CD4-positive, alpha-beta T cell treated with Interleukin-15 for 1 hour (primary cell): Measurements from ENCODE around the gene NDUFV3.
"Not testable (repeated sequence)": the region's sequence is repeated elsewhere in the genome, so short reads cannot be mapped to it uniquely, and the experiment has no call there.

Source experiments
- DNase-seq: peaks from one replicate; pipeline ENCODE4 v3.0.0-alpha.2; 2020

NDUFV3 gene

DNA sequence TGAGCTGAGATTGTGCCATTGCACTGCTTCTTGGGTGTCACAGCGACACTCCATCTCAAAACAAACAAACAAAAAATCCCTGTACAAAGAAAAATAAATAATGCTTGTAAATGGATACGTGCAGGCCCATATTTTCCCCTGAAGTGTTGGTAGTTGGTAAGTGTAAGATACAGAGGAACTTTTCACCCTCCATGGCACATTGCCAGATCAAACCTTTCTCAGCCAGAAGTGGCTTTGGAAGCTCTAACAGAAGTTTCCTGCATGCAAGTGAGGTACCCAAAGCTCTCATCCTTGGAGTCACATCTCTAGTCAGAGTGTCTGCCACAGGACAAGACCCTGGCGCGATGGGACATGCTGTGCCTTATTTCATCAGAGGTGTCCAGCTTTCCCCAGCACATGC lies 7.3 kb downstream of the NDUFV3 start:
- DNase-seq = no peak

DNA sequence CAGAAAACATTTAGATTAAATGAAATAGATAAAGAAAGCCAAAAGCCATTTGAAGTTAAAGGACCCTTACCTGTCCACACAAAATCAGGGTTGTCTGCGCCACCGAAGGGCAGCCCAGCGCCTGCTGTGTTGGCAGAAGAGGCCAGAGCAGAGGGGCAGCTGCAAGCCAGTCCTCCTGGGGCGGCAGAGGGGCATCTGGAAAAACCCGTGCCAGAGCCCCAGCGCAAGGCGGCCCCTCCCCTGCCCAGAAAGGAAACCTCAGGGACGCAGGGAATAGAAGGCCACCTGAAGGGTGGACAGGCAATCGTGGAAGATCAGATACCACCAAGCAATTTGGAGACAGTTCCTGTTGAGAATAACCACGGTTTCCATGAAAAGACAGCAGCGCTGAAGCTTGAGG lies 10.7 kb downstream of the NDUFV3 start:
- DNase-seq = no peak

DNA sequence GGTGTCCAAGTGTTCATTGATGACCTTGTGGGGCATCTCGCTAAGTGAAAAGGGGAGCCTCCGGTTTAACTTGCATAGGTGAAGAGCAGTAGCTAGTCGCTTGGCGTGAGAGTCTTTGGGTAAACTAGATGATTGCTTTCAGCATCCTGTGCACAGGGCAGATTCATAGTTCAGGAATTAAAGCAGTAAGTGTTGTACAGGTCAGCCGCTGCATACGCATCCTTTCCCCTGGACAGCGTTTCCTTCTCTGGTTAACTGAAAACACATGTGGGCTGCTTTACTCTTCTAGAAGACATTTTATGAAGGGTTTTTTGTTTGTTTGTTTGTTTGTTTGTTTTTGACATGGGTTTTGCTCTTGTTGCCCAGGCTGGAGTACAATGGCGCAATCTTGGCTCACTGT lies 12.1 kb downstream of the NDUFV3 start:
- DNase-seq = no peak

DNA sequence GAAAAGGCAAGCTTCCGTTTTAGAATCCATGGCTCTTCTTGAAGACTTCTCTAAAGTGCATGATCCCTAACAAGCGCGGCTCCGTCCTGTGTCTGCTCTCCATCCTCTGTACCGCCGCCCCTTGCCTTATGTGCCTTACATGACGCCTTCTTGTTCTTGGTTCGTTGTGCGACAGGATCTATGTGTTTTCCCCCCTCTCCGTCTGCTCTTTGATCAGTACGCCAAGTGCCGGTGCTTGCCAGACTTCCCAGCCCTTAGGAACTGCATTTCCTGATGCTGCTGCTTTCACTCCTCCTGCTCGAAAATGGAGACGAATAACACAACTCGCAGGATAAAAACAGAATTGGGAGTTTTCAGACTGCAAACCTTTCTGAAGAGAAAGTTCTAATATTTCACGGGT lies 13.1 kb downstream of the NDUFV3 start:
- no peak for DNase-seq

DNA sequence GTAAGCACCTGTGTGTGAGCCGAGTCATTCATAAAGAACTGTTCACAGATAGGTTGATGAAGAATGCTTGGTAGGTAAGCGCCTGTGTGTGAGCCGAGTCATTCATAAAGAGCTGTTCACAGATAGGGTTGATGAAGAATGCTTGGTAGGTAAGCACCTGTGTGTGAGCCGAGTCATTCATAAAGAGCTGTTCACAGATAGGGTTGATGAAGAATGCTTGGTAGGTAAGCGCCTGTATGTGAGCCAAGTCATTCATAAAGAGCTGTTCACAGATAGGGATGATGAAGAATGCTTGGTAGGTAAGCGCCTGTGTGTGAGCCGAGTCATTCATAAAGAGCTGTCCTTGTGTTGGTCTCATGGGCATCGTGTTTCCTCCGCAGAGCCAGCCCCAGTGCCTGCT lies 15.4 kb downstream of the NDUFV3 start:
- not testable (repeated sequence) for DNase-seq

DNA sequence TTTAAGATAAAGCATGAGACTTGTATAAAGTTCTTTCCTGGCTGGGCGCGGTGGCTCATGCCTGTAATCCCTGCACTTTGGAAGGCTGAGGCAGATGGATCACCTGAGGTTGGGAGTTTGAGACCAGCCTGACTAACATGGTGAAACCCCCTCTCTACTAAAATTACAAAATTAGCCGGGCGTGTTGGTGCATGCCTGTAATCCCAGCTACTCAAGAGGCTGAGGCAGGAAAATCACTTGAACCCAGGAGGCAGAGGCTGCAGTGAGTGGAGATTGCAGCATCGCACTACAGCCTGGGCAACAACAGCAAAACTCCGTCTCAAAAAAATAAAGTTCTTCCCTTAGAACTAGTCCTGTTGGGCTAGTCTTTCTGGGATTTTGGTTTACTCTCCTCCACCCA lies 18.8 kb downstream of the NDUFV3 start:
- not testable (repeated sequence) for DNase-seq

DNA sequence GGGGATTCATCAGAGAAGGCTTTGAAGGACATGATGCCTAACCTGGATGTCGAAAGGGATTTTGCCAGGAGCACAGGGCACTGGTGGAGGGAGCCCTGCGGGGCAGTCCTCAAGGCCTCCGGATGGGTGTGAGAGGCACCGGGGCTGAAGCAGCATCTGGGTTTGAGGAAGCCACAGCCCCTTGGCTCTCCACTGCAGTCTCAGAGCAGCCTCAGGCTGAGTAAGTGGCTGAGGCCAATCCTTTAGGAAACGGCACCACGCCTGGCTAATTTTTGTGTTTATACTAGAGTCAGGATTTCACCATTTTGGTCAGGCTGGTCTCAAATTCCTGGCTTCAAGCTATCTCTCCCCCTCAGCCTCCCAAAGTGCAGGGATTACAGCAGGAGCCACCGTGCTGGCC lies 20.4 kb downstream of the NDUFV3 start:
- DNase-seq = no peak

DNA sequence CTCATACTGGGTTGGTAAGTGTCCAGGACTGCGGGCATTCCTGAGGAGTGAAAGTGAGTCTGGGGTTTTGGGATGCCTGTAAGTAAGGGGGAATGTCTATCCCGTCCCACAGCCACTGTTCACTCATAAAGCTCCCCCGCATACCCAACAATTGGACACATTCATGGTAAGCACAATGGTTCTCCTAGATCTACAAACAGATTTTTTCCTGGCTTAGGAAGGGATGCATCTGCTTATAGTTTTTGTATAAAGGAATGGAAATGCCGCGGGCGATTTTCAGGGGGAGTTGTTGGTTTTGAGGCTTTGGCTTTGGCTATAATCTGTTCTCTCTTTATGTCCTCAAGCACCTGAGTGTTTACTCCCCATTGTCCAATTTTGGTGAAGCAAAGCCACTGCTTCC lies 25.2 kb downstream of the NDUFV3 start:
- no peak for DNase-seq

DNA sequence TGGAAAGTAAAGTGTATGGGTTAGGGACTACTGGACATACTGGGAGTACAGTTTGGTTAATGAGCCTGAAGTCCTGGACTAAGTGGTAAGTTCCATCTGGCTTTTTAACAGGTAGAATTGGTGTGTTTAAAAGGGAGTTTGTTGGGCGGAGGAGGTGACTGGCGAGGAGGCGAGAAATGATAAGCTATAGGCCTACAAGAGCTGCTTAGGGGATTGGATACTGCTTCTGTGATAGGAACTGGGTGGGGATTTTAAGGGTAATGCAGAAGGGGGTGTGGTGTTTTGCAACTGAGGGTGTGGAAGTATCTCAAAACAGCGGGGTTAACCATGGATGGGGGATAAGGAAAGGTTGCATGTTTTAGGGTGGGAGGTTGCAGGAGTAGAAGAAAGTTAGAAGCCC lies 28.8 kb downstream of the NDUFV3 start:
- no peak for DNase-seq

DNA sequence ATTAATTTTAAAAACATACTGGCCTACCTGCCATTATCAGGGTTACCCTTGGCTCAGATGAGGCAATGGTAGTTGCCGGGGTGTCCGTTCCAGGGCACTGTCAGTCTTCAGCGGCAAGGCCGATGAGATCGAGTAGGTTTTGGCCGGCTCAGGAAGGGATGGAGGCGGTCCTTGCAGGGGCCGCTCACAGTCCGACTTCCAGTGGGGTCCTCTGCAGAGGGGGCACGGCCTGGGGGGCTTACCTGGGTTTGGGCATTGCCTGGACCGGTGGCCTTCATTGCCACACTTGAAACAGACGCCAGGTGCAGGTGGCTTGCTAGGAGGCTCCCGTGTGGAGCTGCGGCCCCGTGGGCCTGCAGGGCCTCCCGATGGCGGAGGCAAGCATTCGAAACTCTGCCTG lies 29.8 kb downstream of the NDUFV3 start:
- no peak for DNase-seq

DNA sequence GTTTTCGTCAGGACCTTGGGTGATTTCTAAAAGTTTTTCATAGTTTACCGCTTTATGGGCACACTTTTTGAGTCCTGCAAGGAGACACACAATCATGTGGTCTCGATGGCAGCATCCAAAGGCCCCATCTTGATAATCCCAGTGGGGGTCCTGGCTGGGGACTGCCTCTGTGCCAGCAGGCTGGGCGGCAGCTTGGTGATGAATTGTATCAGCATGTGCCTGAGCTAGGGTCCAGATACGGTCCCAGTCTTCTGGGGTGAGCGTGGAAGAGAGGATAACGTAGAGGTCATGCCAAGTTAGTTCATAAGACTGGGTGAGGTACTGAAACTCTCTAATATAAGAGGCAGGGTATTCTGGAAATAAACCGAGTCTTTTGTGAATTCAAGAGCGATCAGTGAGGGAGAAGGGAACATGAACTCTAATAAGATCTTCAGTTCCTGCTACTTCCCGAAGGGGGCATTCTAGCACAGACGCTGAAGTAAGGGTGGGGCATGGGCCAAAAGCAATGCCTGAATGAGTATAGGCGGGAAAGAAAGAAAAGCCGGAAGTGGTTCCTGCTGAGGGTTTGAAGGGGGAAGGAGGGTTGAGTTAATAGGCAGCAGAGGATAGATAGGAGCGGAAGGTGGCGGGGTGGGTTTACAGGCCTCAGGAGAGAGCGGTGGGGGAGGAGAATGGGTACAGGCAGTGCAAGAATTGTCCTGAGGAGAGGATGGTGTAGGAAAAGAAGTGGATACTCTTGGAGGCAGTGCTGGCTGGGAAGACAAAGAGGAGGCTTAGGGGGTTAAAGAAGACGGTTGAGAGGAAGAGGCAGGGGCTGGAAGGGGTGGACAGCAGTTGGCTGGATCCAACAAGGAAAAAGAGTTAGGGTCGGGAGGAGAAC lies 30.7 kb downstream of the NDUFV3 start:
- peak; percentile 68 for DNase-seq

DNA sequence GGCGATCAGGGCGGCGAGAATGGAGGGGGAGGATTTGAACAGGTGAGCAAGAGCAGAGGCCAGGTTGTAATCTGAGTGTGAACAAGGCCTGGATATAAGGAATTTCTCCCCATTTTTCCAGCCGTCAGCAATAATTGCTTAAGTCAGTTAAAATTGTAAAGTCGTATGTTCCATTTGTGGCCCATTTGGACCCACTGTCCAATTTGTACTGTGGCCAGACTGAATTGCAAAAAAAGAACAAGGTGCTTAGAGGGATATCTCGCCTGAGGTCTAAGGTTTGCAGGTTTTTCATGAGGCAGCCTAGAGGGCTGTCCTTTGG lies 31.3 kb downstream of the NDUFV3 start:
- no peak for DNase-seq

DNA sequence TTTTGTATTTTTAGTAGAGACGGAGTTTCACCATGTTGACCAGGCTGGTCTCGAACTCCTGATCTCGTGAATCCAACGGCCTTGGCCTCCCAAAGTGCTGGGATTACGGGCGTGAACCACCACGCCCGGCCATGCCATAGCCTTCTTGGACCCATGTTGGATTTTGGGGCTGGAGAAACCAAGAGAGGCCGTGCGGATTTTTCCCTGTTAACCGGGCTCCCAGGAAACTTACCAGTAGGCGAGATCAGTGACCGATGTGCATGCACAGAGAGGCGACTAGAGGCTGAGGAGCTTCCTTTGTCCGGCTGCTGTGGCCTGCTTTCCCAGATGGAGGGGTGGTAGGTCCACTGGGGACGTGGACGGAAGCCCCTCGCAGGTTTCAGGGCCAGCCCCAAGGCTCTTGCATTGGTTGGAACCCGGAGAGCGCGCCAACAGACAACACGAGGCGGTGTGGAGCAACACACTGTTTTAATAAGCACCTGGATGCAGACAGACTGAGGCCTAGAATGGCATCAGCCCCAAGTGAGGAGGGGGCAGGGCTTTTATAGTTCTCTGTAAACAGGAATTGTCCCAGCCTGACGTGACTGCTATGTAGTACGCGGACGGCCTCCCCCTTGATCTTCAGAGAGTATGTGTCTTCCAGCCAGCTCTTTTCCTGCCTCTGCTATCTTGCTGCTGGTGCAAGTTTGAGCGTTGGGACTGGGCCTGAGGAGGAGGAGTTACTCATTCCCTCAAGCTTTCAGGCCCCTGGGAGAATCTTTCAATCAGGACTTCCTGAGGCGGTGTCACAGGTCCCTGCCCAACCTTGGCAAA lies 32.2 kb downstream of the NDUFV3 start, which contains the start of gene ERVH48-1:
Gene ERVH48-1 (minus strand): TSS at position 517 of the 813 bp plus-strand sequence. CDS start 6,624 bp downstream, outside the sequence.
- peak; percentile 32 for DNase-seq

DNA sequence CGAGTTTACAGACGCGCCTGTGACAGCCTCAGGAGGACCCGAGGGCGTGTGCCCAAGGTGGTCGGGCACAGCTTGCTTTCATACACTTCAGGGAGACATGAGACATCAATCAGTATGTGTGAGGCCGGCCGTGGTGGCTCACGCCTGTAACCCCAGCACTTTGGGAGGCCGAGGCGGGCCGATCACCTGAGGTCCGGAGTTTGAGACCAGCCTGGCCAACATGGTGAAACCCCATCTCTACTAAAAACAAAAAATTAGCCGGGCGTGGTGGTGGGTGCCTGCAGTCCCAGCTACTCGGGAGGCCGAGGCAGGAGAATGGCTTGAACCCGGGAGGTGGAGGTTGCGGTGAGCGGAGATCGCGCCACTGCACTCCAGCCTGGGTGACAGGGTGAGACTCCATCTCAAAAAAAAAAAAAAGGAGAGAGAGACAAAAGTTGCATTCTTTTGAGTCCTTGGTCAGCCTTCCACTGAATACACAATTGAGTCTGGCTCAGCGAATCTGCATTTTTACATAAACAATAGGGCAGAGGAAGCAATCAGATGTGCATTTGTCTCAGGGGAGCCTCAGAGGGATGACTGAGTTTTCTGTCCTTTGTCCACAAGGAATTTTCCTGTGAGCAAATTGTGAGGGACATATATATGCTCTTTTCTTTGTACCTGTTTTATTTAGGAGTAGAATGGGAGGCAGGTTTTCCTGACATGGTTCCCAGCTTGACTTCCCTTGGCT lies 34.5 kb downstream of the NDUFV3 start:
- DNase-seq = not testable (repeated sequence)

DNA sequence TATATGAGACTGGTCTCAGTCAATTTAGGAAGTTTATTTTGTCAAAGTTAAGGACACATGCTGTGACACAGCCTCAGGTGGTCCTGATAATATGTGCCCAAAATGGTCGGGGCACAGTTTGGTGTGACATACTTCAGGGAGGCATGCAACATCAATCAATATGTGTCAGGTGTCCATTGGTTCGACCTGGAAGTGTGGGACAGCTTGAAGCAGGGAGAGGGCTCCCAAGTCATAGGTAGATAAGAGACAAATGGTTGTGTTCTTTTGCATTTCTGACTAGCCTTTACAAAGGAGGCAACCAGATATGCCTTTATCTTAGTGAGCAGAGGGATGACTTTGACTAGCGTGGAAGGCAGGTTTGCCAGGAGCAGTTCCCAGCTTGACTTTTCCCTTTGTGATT lies 36.9 kb downstream of the NDUFV3 start:
- DNase-seq = no peak

DNA sequence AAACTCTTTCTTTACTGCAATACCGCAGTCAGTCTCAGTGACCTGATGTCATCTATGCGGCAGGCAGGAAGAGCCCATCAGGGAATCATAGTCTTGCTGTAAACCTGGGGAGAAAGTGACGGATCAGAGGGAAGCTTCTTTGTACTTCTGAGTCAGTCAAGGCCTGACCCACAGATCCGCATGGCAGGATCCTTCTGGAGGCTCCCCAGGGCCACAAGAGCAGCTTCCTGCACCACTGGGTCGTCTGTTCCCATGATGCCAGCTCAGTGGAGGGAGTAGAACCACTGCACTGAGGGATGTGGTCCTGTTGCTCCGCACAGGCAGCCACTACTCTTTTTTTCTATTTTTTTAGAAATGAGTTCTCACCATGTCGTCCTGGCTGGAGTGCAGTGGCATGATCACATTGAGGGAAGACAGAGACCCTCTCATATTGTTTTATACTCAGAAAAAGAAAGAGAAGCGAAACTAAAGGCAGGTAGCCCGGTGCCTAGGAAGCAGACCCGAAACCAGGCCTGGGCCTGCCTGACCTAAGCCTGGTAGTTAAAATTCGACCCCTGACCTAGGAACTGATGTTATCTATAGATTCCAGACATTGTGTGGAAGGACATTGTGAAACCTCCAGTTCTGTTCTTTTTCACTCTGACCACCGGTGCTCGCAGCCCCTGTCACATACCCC lies 38.6 kb downstream of the NDUFV3 start:
- DNase-seq = no peak

DNA sequence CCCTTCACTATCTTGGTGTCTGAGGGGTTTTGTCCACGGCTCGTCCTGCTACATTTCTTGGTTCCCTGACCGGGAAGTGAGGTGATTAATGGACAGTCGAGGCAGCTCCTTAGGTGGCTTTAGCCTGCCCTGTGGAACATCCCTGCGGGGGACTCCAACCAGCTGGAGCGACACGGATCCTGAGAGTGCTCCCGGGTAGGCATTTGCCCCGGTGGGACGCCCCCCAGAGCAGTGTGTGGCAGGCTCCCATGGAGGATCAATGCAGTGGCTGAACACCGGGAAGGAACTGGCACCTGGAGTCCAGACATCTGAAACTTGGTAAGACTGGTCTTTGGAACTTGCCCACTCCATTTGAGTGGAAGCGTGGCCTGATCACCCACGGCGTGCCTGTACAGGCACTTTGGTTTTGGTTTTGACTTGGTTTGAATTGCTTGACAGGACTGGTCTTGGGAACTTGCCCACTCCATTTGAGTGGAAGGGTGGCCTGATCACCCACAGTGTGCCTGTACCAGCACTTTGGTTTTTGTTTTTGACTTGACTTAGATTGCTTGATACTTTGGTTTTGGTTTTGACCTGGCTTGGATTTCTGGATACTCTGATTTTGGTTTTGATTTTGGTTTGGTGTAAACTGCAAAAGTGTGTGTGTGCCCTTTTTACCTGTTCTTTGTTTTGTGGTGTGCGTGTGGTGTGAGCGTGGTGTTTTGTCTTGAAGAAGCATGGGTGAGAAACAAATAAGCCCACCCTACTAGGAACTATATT lies 39.4 kb downstream of the NDUFV3 start:
- not testable (repeated sequence) for DNase-seq

DNA sequence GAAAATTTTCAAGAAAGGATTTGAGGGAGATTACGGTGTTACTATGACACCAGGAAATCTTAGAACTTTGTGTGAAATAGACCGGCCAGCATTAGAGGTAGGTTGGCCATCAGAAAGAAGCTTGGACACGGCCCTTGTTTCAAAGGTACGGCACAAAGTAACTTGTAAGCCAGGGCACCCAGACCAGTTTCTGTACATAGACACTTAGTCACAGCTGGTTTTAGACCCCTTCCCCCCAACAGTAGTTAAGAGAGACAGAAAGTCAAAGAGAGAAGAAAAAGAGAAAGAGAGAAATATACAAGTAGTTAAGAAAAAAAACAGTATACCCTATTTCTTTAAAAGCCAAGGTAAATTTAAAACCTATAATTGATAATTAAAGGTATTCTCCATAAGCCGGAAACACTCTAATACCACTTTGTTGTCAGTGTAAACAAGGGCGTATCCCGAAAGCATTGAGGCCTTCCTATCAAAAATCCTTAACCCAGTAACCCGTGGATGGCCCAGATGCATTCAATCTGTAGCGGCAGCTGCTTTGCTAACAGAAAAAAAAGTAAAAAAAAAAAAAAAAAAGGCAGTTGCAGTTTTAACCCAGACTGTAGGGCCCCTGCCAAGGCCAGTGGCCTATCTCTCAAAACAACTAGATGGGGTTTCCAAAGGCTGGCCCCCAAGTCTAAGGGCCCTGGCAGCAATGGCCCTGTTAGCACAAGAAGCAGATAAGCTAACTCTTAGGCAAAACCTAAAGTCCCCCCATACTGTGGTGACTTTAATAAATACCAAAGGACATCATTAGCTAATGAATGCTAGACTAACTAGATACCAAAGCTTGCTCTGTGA lies 40.2 kb downstream of the NDUFV3 start:
- not testable (repeated sequence) for DNase-seq

DNA sequence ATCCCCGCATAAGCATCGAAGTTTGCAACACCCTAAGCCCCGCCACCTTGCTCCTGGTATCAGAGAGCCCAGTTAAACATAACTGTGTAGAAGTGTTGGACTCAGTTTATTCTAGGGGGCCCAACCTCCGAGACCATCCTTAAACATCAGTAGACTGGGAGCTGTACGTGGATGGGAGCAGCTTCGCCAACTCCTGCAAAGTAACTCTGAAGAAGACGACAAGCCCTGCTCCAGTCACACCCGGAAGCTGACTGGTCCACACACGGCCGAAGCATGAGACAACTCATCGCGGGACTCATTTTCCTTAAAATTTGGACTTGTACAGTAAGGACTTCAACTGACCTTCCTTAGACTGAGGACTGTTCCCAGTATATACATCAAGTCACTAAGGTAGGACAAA lies 40.9 kb downstream of the NDUFV3 start:
- DNase-seq = not testable (repeated sequence)

DNA sequence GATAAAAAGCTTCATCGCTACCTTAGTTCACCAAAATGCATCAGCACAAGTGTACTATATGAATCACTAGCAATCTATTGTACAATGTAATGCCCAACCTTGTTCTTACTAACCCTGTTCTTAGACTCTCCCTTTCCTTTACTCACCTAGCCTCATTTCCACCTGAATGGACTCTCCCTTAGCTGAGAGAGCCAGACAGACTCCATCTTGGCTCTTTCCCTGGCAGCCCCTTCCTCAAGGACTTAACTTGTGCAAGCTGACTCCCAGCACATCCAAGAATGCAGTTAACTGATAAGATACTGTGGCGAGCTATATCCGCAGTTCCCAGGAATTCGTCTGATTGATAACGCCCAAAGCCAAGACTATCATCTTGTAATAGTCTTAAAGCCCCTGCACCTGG lies 43.3 kb downstream of the NDUFV3 start:
- not testable (repeated sequence) for DNase-seq
